Iris pigment epithelial cell (primary cell): ENCODE data around the gene SNX33.
"Not testable (repeated sequence)": the region's sequence is repeated elsewhere in the genome, so short reads cannot be mapped to it uniquely, and the experiment has no call there.

ENCODE experiments used
- DNase-seq: peaks from one replicate; pipeline ENCODE4 v3.0.0-alpha.2; 2011; ENCODE audit warnings: low read depth

SNX33 gene

DNA sequence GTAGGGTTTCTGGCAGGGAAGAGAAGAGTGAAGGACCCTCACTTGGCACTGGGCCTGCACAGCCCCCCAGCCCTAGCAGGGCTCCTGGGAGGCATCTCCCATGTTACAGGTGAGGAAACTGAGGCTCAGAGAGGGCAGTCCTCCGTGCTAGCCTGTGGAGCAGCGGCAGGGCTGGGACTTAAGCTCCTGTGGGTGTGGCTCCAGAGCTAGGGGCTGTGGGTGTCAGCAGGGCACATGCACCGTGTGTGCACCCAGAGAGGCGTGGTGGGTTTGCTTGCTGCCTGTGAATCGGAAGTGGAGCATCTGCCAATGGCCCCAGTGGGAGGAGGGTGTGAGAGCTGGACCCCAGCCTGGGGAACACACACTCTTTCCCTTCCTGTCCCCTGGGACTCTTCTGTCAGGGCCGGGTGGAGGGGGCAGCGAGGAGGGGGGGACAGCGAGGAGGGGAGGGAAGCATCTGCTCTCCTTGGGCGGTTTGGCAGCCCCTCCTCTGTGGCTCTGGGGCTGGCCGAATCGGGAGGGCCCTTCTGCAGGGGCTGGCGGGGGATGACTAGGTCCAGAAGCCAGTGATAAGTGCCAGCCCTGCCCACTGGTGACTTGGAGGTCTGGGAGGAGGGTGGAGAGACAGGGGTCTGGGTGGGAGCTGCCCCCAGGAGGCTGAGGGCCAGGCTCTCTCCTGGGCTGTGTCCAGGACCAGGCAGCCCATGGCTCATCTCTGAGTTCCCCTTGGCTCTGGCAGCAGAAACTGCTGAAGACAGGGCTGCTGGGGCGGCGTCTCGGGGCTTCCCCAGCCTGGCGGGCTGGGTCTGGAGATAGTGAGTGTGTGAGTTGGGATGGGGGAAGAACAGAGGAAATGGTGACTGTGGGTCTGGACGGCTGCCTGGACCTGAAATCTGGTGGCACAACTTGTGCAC is 52.5 kb downstream of the SNX33 start:
- DNase-seq: peak; percentile 79

DNA sequence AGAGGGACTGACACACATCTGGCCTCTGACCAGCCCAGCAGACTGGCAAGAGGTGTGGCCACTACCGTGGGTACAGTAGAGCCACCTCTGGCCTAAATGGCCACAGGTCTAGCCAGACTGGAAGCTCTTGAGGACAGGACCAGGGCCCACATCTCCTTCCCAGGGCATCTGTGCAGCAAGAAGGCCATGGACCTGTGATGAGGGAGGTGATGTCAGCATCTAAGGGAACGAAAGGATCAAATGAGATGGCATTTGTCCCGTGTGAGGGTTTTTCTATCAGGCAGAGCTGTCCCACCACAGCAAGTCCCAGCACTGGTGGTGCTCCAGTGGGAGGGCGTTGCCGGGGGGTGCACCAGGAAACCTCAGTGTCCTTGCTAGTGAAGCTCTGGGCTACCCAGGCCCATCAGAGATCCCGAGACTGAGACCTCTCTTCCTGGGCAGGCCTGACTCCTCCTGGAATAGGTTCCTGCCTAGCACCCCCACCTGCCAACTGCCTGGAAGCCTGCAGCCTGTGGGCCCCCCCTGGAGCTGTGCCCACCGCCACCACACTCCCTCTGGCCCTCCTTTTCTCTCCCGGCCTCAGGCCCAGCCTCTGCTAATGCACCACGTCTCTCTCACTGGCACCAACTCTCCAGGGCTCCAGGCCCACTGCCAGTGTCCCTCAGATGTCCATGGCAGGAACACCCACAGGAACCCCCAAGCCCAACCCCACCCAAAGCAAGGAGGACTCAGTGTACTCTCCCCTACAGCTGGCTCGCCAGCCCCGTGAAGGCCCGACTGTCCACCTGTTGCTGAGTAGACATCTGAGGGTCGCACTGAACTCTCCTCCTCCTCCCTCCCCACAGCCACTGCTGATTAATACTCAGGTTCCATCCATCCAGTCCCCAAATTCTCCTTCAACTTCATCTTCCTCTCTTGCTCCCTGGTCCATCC is 53.6 kb downstream of the SNX33 start:
- DNase-seq: not testable (repeated sequence)

DNA sequence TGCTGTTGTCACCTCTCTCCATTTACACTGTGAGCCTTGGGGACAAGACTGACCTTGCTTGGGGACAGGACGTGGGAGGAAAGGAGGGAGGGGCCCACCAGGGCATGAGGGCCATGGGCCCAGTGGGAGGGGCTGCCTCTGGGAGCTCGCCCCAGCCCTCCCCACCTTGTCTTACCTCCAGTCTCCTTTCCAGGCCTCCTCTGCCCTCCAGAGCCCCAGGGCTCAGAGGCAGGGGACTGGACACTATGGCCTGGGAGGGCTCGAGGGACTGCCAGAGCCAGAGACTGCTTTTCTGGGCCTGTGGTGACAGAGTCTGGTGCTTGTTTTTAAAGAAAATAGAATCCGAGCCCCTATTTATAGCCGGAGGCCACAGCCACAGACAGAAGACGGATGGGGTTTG is 54.7 kb downstream of the SNX33 start:
- no peak for DNase-seq

DNA sequence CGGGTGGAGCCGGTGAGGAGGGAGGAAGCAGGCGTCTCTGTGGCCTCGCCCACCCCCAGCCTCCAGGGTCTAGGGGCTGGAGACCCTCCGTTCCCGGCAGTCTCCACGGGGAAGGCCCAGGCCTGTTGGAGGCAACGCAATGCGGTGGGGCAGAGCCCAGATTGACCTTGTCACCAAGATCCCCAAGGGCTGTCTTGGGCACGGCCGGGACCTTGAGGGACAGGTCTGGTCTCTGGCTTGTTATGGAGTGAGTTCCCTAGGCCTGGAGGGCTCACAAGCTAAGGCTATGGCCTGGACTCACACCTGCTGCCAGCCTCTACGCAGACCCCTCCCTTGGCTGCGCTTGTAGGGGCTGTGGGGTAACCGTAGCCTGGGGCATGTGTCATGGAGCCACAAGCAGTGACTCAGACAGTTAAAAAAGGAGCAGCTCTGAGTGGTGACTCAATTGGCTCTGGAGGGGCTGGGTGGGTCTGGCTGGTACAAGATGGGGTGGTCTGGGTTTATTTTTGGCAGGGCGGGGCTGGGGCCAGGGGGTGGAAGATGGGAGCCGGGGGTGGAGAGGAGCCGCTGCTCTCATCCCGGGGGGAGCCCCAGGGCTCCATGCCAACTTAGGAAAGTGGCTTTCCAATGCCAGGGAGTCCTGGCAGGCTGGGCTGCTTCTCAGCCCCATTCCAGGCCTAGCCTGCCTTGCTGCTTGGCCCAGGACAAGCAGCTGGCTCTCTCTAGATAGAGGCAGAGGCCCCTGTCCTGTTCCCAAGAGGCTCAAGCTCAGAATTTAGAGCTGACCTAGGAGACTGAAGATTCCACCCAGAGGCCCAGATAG is 55.9 kb downstream of the SNX33 start:
- not testable (repeated sequence) for DNase-seq

DNA sequence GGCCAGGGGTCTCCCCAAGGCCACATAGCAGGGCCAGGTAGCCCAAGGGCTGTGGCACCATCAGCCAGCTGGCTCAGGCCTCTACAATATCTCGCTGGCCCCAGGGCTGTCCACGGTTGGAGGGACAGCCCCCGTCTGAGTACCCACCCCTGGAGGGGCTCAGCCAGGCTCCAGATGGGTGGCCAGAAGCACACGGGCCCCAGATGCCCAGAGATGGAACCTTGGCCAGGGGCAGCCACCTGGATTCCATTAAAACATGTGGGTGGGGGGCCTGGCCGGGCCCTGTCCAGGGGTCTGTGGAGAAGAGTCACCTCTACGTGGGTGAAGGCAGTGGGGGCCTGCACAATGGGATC is 56.5 kb downstream of the SNX33 start:
- no peak for DNase-seq

DNA sequence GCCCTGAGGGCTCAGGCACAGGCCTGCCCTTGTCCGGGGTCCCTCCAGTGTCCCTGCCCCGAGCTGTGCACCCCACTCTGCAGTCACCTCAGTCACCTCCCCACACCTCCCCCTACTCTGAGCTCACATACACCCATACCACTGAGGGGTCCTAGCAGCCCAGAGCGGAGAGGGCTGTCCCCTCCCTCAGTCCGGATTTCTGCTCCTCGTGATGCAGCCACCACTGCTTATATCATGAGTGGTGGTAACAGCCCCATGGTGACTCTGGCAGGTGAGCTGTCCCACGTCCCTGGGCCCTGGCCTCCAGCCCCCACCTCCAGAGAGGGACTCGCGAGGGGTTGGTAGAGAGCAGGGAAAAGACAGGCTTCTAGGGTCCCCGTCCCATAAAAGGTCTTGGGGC is 56.9 kb downstream of the SNX33 start:
- no peak for DNase-seq

DNA sequence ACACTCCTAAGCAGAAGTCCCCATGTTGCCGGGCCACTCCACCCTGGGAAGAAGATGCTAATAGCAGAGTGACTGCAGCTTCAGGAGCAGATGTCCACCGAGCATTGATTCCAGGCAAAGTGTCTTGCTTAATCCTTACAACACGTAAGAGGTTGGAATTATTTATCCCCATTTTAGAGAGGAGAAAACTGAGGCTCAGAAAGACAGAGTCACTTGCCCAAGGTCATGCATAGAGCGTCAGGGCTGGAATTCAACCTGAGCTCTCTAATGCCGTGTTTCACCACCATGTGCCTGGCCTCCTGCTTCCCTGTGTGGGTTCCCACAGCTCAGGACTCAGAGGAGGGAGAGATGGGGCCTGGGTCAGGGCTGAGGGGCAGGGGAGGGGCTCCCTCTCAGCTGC is 57.7 kb downstream of the SNX33 start:
- not testable (repeated sequence) for DNase-seq

DNA sequence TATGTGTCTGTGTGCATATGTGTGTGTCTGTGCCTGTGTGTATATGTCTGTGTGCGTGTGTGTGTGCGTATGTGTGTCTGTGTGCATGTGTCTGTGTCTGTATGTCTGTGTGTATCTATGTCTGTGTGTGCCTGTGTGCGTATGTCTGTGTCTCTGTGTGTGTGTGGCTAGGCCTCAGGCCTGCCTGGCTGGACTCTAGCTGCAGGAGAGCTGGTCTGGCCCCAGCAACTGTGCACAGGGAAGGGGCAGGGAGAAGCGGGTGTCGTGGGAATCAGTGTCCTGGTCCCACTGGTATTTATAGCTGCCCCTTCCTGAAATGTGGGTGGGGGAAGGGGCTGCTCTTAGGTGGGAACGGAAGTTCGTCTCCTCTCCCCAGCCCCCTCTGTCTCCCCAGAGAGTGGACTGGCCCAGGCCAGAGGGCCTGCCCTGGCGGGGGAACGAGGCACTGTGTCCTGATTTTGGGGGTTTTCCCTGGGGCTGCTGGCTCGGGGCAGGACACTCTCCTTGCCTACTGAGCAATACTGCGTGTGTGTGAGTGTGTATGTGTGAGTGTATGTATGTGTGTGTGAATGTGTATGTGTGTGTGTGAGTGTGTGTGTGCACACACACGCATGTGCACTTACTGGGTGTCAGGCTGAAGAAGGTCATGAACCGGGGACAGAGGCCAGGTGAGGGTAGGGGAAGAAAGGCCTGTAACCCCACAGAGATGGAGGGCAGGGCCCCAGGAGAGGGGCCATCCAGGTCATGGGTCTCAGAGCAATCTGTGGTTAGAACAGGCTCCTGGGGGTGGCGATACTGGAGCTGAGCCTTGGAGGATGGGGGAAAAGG is 58.4 kb downstream of the SNX33 start:
- no peak for DNase-seq

DNA sequence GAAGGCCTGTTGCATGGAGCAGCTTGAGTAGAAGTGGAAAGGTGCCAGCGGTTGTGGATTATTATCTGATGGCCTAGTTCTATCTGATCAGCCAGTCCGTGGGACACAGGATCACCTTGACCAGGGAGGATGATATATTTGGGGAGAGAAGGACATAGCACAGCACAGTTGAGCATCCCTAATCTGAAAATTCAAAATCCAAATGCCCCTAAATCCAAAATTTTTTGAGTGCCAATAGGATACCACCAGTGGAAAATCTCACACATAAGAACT is 58.9 kb downstream of the SNX33 start:
- no peak for DNase-seq

DNA sequence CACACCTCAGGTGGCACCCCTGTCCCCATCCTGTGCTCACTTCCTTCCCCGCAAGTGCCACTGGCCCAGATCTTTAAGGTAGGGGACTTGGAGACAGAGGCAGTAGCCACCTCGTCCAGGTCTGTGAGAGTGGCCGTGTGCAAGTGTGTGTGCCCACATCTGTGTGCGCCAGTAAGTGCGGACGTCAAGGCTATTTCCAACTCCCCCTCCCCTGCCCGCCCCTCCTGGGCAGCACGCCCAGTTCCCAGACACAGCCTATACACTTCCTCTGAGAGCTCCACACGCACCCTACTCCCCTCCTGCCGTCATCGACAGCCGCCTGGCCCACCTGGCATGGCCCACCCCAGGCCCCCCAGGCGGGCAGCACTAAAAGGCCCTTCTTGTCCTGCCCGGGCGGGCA is 61.7 kb downstream of the SNX33 start:
- DNase-seq: not testable (repeated sequence)

DNA sequence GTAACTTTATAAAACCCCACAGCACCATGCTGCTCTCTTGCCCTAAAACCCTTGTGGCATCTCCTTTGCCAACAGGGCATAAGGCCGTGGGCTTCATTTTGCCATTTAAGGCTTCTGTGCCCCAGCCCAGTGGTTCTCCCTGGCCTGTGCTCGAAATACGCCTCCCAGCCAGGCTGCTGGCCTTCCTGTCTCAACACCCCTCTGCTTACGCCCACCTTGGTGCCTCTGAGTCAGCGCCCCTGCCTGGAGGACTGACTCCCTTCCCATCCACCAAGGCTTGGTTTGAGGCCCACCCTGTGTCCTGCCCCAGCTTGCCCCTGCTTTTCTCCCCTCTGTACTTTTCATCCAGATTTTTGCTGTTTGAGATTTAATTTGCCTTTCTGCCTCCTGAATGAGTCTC is 63.2 kb downstream of the SNX33 start:
- DNase-seq: not testable (repeated sequence)

DNA sequence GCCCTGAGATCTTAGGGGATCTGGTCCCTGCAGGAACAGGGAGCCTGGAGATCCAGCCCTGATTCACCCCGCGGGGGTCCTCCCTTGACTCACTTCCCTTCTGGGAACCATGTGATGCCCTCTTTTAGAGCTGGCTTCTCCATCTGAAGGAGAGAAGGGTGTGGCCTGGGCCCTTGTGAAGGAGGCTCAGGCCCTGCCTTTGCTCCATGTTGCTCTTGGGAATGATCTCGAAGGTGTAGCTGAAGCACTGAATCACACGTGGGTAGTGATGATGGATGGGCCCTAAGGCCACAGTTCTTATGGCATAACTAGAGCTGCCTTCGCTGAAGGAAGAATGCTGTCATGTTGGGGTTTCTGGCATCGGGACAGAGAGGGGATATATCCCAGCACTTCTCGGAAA is 63.8 kb downstream of the SNX33 start:
- DNase-seq: not testable (repeated sequence)
